HepG2 (cell line): ENCODE data around the gene AMPD2.

ENCODE experiments used
- CTCF ChIP-seq: sonication (generic); formaldehyde crosslinking; IDR thresholded peaks from 2 replicates; pipeline ENCODE4 v1.5.0; 2020; ENCODE audit warnings: mild to moderate bottlenecking, missing genetic modification reagents, moderate library complexity
- HOXA3 ChIP-seq: sonication (generic); formaldehyde crosslinking; IDR thresholded peaks from 2 replicates; pipeline ENCODE4 v1.5.0; 2020; ENCODE audit warnings: missing genetic modification reagents
- MYC ChIP-seq: sonication (generic); formaldehyde crosslinking; IDR thresholded peaks from 2 replicates; pipeline ENCODE4 v1.9.0; 2021; ENCODE audit warnings: missing genetic modification reagents, borderline replicate concordance
- ZNF644 ChIP-seq: IDR thresholded peaks from 2 replicates; pipeline ENCODE4 v1.6.1; 2016; ENCODE audit warnings: low read depth

- TF ChIP-seq ZNF644 (no peak), MYC (no peak), CTCF (CRISPR knock-in tag) (no peak), HOXA3 (no peak)
These were observed 16.4 kb upstream of the AMPD2 start for GRCh38 chr1:109603229-109603628.
